GM19467 (cell line): ENCODE data around the gene EMP2.

Experiments
- ATAC-seq: cut with Tn5 transposase; IDR thresholded peaks from one replicate; pipeline ENCODE4 v1.9.1; 2021; ENCODE audit warnings: mild to moderate bottlenecking, moderate library complexity; ENCODE audit not compliant: unreplicated experiment

Gene EMP2

GRCh38 chr16:10494343-10495030, 85.9 kb downstream of the EMP2 start:
- ATAC-seq = no peak

- ATAC-seq = no peak
Measured at GRCh38 chr16:10493276-10493675, 87.1 kb downstream of the EMP2 start.

GRCh38 chr16:10490141-10490540, 90.3 kb downstream of the EMP2 start:
- ATAC-seq = no peak

- ATAC-seq = no peak
Measured at GRCh38 chr16:10485698-10486382, 94.6 kb downstream of the EMP2 start.

- ATAC-seq = no peak
Measured at GRCh38 chr16:10485159-10485558, 95.2 kb downstream of the EMP2 start.

GRCh38 chr16:10480151-10480550, 100.2 kb downstream of the EMP2 start:
- ATAC-seq = no peak
